C4-2B (cell line): Measurements from ENCODE around the gene ITPR1.

Source experiments
- CTCF ChIP-seq: fragments of 450-650 bp; conservative IDR thresholded peaks from 2 replicates; pipeline ENCODE4 v1.5.1; 2017; ENCODE audit warnings: mild to moderate bottlenecking
- ZFX ChIP-seq: fragments of 450-650 bp; IDR thresholded peaks from 2 replicates; pipeline ENCODE4 v1.6.1; 2017

- TF ChIP-seq CTCF, result no peak
- no peak for TF ChIP-seq ZFX
Measured at GRCh38 chr3:4531478-4532025, 38.4 kb downstream of the ITPR1 start.
